Neural progenitor cell (in vitro differentiated cells): ENCODE data around the gene TRABD2A.

ENCODE experiments used
- CTCF ChIP-seq: fragments of 200-600 bp; sonication (generic); IDR thresholded peaks from 2 replicates; pipeline ENCODE4 v1.5.1; 2017; ENCODE audit warnings: antibody characterized with exemption, mild to moderate bottlenecking
- EZH2 ChIP-seq: fragments of 200-600 bp; sonication (generic); IDR thresholded peaks from 2 replicates; pipeline ENCODE4 v1.6.1; 2017; ENCODE audit warnings: antibody characterized with exemption, mild to moderate bottlenecking, moderate library complexity
- EZH2phosphoT487 ChIP-seq: fragments of 200-600 bp; sonication (generic); IDR thresholded peaks from 2 replicates; pipeline ENCODE4 v1.6.1; 2017; ENCODE audit warnings: antibody characterized with exemption

GRCh38 chr2:84829693-84830092 lies 51.2 kb downstream of the TRABD2A start:
- TF ChIP-seq CTCF (no peak), EZH2 (no peak), EZH2phosphoT487 (no peak)
